Measurements from ENCODE around the gene SPAG6. TPM values are rescaled to one million over a fixed set of nuclear protein-coding genes. Genes with fewer than 3 reads are reported as not detected.

Gene SPAG6
- total and polyA plus RNA-seq, 10 donors = 0.11 TPM; not detected in 9

DNA sequence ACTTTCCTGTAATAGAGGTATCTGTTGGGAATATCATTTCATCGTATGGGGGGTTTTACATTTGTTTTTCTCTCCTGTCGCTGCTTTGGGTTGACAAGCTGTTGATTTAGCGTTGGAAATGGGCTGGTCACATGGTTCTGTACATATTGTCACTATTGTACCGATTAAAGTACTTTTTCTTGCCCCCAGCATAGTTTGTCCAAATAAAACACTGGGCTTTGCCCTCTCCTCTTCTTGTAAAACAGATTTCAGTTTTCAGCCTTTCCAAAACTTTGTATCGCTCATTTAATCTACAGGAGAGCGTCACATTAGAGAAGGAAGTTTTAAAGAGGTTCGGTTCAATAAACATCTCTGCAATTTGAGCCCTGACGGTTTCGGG, 20.4 kb upstream of the SPAG6 start:
- TF ChIP-seq POLR2A (IDR thresholded peaks at IDR 0.05) = no peak
- TF ChIP-seq POLR2AphosphoS5 (IDR thresholded peaks at IDR 0.05) = no peak
- TF ChIP-seq, protein P1, sequence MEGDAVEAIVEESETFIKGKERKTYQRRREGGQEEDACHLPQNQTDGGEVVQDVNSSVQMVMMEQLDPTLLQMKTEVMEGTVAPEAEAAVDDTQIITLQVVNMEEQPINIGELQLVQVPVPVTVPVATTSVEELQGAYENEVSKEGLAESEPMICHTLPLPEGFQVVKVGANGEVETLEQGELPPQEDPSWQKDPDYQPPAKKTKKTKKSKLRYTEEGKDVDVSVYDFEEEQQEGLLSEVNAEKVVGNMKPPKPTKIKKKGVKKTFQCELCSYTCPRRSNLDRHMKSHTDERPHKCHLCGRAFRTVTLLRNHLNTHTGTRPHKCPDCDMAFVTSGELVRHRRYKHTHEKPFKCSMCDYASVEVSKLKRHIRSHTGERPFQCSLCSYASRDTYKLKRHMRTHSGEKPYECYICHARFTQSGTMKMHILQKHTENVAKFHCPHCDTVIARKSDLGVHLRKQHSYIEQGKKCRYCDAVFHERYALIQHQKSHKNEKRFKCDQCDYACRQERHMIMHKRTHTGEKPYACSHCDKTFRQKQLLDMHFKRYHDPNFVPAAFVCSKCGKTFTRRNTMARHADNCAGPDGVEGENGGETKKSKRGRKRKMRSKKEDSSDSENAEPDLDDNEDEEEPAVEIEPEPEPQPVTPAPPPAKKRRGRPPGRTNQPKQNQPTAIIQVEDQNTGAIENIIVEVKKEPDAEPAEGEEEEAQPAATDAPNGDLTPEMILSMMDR (IDR thresholded peaks at IDR 0.05 in 8 of 11, conservative IDR thresholded peaks at IDR 0.05 in 3 of 11) = no peak
- Histone ChIP-seq H3K27me3 (replicated peaks in 1 of 7) (peaks cover 0 to 39% (median 0%) of the 10 kb centered on the region in 7 donors), H3K9me3 (no peaks in the 10 kb centered on the region), H3K4me1 (peaks cover 25 to 53% (median 47%) of the 10 kb centered on the region in 6 donors), H3K36me3 (peaks cover 0 to 33% (median 22%) of the 10 kb centered on the region in 6 donors), H3K27ac (peak overlapping the region; percentile 36 to 84 (median 76)), H3K4me3 (peak overlapping the region; percentile 39 to 90 (median 64))
- no peak for DNase-seq
- intact Hi-C loops (cut with DNase I; ENCODE audit: low total_unique reads) = no loop called here
- 3 to 5% (median 4%) methylated on average over 9 of the region's 9 CpGs for WGBS, 5 donors

- 0 to 3% (median 1%) methylated on average over 33 to 92 of the region's 92 CpGs for WGBS, 5 donors
- TF ChIP-seq, protein P1 (IDR thresholded peaks at IDR 0.05 in 8 of 11, conservative IDR thresholded peaks at IDR 0.05 in 3 of 11) = no peak
- peak; percentile 39 to 70 (median 67) for TF ChIP-seq POLR2AphosphoS5 (IDR thresholded peaks at IDR 0.05)
- intact Hi-C loops (cut with DNase I; ENCODE audit: low total_unique reads) = no loop called here
Measured at GRCh38 chr10:22325272-22326144, 19.8 kb upstream of the SPAG6 start.

GRCh38 chr10:22326145-22326702, 19.1 kb upstream of the SPAG6 start:
- TF ChIP-seq POLR2AphosphoS5 (IDR thresholded peaks at IDR 0.05) (no peak), POLR2A (IDR thresholded peaks at IDR 0.05) (no peak)
- TF ChIP-seq, protein P1 (IDR thresholded peaks at IDR 0.05 in 8 of 11, conservative IDR thresholded peaks at IDR 0.05 in 3 of 11) = no peak
- Histone ChIP-seq H3K27ac (peak overlapping the region; percentile 54 to 84 (median 76)), H3K27me3 (replicated peaks in 1 of 7) (peaks cover 0 to 37% (median 0%) of the 10 kb centered on the region in 7 donors), H3K4me3 (peak overlapping the region in 7 of 8 donors; percentile 59 to 90 (median 65)), H3K4me1 (peaks cover 23 to 49% (median 44%) of the 10 kb centered on the region in 6 donors), H3K36me3 (peaks cover 0 to 42% (median 28%) of the 10 kb centered on the region in 6 donors), H3K9me3 (no peaks in the 10 kb centered on the region)
- intact Hi-C loops (cut with DNase I; ENCODE audit: low total_unique reads) = no loop called here
- no peak for DNase-seq
- 64 to 71% (median 66%) methylated on average over 8 of the region's 8 CpGs for WGBS, 5 donors

More at GRCh38 chr10:22325272-22326144, 19.8 kb upstream of the SPAG6 start:
- Histone ChIP-seq H3K27me3 (replicated peaks in 1 of 7) (peaks cover 0 to 39% (median 0%) of the 10 kb centered on the region in 7 donors), H3K4me3 (peak overlapping the region; percentile 47 to 90 (median 64)), H3K27ac (peak overlapping the region; percentile 58 to 84 (median 76)), H3K9me3 (no peaks in the 10 kb centered on the region), H3K4me1 (peaks cover 23 to 49% (median 44%) of the 10 kb centered on the region in 6 donors), H3K36me3 (peaks cover 0 to 39% (median 27%) of the 10 kb centered on the region in 6 donors)
- DNase-seq = peak; percentile 93

DNA sequence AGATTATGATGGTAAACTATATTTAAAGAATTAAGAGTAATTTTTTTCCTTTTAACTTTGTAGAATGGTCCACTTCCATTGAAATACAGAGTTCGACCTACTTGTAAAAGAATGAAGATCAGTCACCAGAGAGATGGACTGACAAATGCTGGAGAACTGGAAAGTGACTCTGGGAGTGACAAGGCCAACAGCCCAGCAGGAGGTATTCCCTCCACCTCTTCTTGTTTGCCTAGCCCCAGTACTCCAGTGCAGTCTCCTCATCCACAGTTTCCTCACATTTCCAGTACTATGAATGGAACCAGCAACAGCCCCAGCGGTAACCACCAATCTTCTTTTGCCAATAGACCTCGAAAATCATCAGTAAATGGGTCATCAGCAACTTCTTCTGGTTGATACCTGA, 16.1 kb upstream of the SPAG6 start:
- TF ChIP-seq, protein P1 (IDR thresholded peaks at IDR 0.05 in 8 of 11, conservative IDR thresholded peaks at IDR 0.05 in 3 of 11) = no peak
- TF ChIP-seq POLR2AphosphoS5 (IDR thresholded peaks at IDR 0.05) (no peak), POLR2A (IDR thresholded peaks at IDR 0.05) (no peak)
- peaks cover 0 to 42% (median 28%) of the 10 kb centered on the region in 6 donors for H3K36me3 ChIP-seq
- intact Hi-C loops (cut with DNase I; ENCODE audit: low total_unique reads) = no loop called here
- H3K27me3 ChIP-seq (replicated peaks in 1 of 7) = peaks cover 0 to 17% (median under 1%) of the 10 kb centered on the region in 7 donors
- no peak overlapping the region for H3K27ac ChIP-seq
- WGBS, 5 donors = 95 to 97% (median 97%) methylated on average over 3 of the region's 3 CpGs
- H3K4me3 ChIP-seq = no peak overlapping the region
- no peak for DNase-seq
- peaks cover 0 to 5% (median under 1%) of the 10 kb centered on the region in 8 donors for H3K9me3 ChIP-seq
- peaks cover 13 to 56% (median 37%) of the 10 kb centered on the region in 6 donors for H3K4me1 ChIP-seq

Measured in spleen (tissue), 11 donors.